Measurements from ENCODE around the gene DDR2. TPM values are rescaled to one million over a fixed set of nuclear protein-coding genes. Genes with fewer than 3 reads are reported as not detected.

Gene DDR2
- 194 and 245 TPM in 2 replicates for total RNA-seq (2012; rRNA removed)
- 64.3 and 66.1 TPM in 2 replicates for polyA plus RNA-seq (2012; rRNA removed)
- 30.4 and 36.7 TPM in 2 replicates for polyA plus RNA-seq (2012; cell fraction: cytosol; rRNA removed)
- 28.4 and 79.2 TPM in 2 replicates for polyA plus RNA-seq (2012; cell fraction: nucleus; rRNA removed; ENCODE audit: low replicate concordance)
- Bru-seq, nascent RNA: percentile 96 among the genes with signal in this experiment
- BruChase-seq, experiment 1, labeled RNA remaining after a 6-hour chase: percentile 96 among the genes with signal in this experiment
- percentile 94 among the genes with signal in this experiment for BruChase-seq, experiment 2, labeled RNA remaining after a 2-hour chase
- long read RNA-seq, transcript DDR2-201 (18 exons, 3,096 nt): major isoform, 6 of 89 reads
- long read RNA-seq, partial matches to known transcripts: 73 of 89 reads
- long read RNA-seq, other reads (novel, unspliced or antisense): 9 of 89 reads

- Histone ChIP-seq H3K4ac (ENCODE audit: low read depth, low read length) (peak within 1 kb of the TSS; percentile 97), H2BK15ac (ENCODE audit: low read depth, low read length) (peak within 1 kb of the TSS; percentile 91; the same call in 2 of the 3 replicates), H4K20me1 (ENCODE audit: insufficient read depth, low read length) (peaks cover 28% of the 10 kb centered on the region), H3K23ac (ENCODE audit: low read depth, low read length) (peak within 1 kb of the TSS; percentile 96), H3K4me3 (ENCODE audit: insufficient read depth, low read depth, low read length) (peak within 1 kb of the TSS; percentile 76), H3K27ac (ENCODE audit: insufficient read depth, low read length) (peak within 1 kb of the TSS; percentile 93), H3K9ac (ENCODE audit: low read depth, low read length) (peak within 1 kb of the TSS; percentile 92), H3K4me2 (ENCODE audit: low read depth, low read length) (peak within 1 kb of the TSS; percentile 71), H4K8ac (ENCODE audit: low read depth in 2 of 2, low read length in 2 of 2) (peak within 1 kb of the TSS; percentile 74 to 88), H3K79me1 (ENCODE audit: low read depth in 1 of 2, low read length in 2 of 2) (peaks cover 0 to 50% of the 10 kb centered on the region in 2 experiments; a peak in 2 of 4 replicates), H3K56ac (ENCODE audit: extremely low read depth, insufficient read depth, low read length) (peak within 1 kb of the TSS; percentile 99), H3K18ac (ENCODE audit: low read depth, low read length) (peak within 1 kb of the TSS; percentile 97), H4K5ac (ENCODE audit: low read depth, low read length) (peak within 1 kb of the TSS; percentile 94), H3K9me1 (ENCODE audit: insufficient read depth, low read length) (peaks cover 22% of the 10 kb centered on the region), H3K36me3 (ENCODE audit: control insufficient read depth, insufficient read depth, low read length) (no peaks in the 10 kb centered on the region), H4K91ac (ENCODE audit: insufficient read depth, low read depth, low read length) (peak within 1 kb of the TSS; percentile 98), H2BK5ac (ENCODE audit: low read depth, low read length, poor library complexity, severe bottlenecking) (peak within 1 kb of the TSS; percentile 90), H2AK9ac (replicated peaks; ENCODE audit: low read depth, low read length, poor library complexity) (peak within 1 kb of the TSS; percentile 91), H2BK120ac (ENCODE audit: low read depth, low read length) (peak within 1 kb of the TSS; percentile 96), H3K27me3 (ENCODE audit: control insufficient read depth, insufficient read depth, low read length) (no peaks in the 10 kb centered on the region), H2AK5ac (ENCODE audit: low read depth, low read length) (peak within 1 kb of the TSS; percentile 92), H2AFZ (replicated peaks; ENCODE audit: low read length, poor library complexity) (peak within 1 kb of the TSS; percentile 66), H2BK20ac (ENCODE audit: low read depth, low read length) (peak within 1 kb of the TSS; percentile 98), H3K4me1 (ENCODE audit: control insufficient read depth, insufficient read depth, low read length) (peaks cover 17% of the 10 kb centered on the region), H3K9me3 (ENCODE audit: control insufficient read depth, insufficient read depth, low read length) (no peaks in the 10 kb centered on the region), H3K14ac (replicated peaks; ENCODE audit: low read depth, low read length) (peak within 1 kb of the TSS; percentile 98)
- intact Hi-C loops (cut with micrococcal nuclease): loop anchor here (1.0 to 10.0 kb wide), 4 partner anchors 19 to 143 kb away; no protein-coding TSS in a partner anchor
- CTCF ChIA-PET: interaction anchor here (0.6 to 1.2 kb wide), 2 partner anchors 46 to 91 kb away, joined by 3 to 4 read pairs; no protein-coding TSS in a partner anchor
- ATAC-seq (ENCODE audit: low read depth): peak; percentile 42
- POLR2A ChIA-PET (ENCODE audit: unreplicated experiment): interaction anchor here (0.8 to 1.3 kb wide), 4 partner anchors 12 to 146 kb away, joined by 3 read pairs; no protein-coding TSS in a partner anchor
- no TSS peak for BruUV-seq (replicated peaks)
- DNase-seq: peak; percentile 96
- dilution Hi-C loops (cut with HindIII; ENCODE audit: low sequenced_read_pairs, unreplicated experiment): no loop called here
- in situ Hi-C loops (cut with MboI; ENCODE audit: low sequenced_read_pairs): no loop called here
- WGBS, 2 experiments (ENCODE audit: extremely low coverage in 2 of 2, insufficient read length in 1 of 2): no CpG with 5 or more reads among the region's 4 CpGs
- TF ChIP-seq, protein P1, sequence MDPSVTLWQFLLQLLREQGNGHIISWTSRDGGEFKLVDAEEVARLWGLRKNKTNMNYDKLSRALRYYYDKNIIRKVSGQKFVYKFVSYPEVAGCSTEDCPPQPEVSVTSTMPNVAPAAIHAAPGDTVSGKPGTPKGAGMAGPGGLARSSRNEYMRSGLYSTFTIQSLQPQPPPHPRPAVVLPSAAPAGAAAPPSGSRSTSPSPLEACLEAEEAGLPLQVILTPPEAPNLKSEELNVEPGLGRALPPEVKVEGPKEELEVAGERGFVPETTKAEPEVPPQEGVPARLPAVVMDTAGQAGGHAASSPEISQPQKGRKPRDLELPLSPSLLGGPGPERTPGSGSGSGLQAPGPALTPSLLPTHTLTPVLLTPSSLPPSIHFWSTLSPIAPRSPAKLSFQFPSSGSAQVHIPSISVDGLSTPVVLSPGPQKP (IDR thresholded peaks at IDR 0.05; ENCODE audit: borderline replicate concordance, low read depth, low read length): no peak
- no peak; the same call in 1 of the 2 replicates for TF ChIP-seq MXI1 (IDR thresholded peaks at IDR 0.05; ENCODE audit: borderline replicate concordance, low read depth, low read length)
- TF ChIP-seq CHD1 (IDR thresholded peaks at IDR 0.05; ENCODE audit: low read depth, low read length): no peak
- TF ChIP-seq POLR2A (IDR thresholded peaks at IDR 0.05; ENCODE audit: low read depth, low read length): peak; percentile 72; the same call in 1 of the 2 replicates
- TF ChIP-seq FOS (IDR thresholded peaks at IDR 0.05; ENCODE audit: low read depth, low read length): no peak
- no peak for TF ChIP-seq MAZ (IDR thresholded peaks at IDR 0.05; ENCODE audit: borderline replicate concordance, low read depth, low read length)
- TF ChIP-seq SMC3 (IDR thresholded peaks at IDR 0.05; ENCODE audit: low read depth, low read length): no peak
- TF ChIP-seq NFE2L2 (IDR thresholded peaks at IDR 0.05; ENCODE audit: low read depth, low read length): no peak
- no peak for TF ChIP-seq MAFK (IDR thresholded peaks at IDR 0.05; ENCODE audit: low read depth, low read length)
- no peak for TF ChIP-seq CTCF (conservative IDR thresholded peaks at IDR 0.05; ENCODE audit: low read depth, low read length)
- no peak for TF ChIP-seq USF2 (IDR thresholded peaks at IDR 0.05; ENCODE audit: low read depth, low read length)
- TF ChIP-seq RCOR1 (IDR thresholded peaks at IDR 0.05; ENCODE audit: insufficient replicate concordance, low read length): peak; percentile 37
- TF ChIP-seq CEBPB (IDR thresholded peaks at IDR 0.05; ENCODE audit: low read depth, low read length): peak; percentile 91
Observed at GRCh38 chr1:162632217-162632666, at the start of gene DDR2. Gene DDR2, plus strand, starts transcription at chr1:162632464. Its CDS starts 86,600 bp downstream, at chr1:162719064.

Data from IMR-90 (cell line).